Measurements from ENCODE around the gene AVEN. TPM values are rescaled to one million over a fixed set of nuclear protein-coding genes. Genes with fewer than 3 reads are reported as not detected.

The AVEN gene
- total RNA-seq, 6 experiments from 2014 or later, result 8.2 to 10.2 (median 9.4) TPM

GRCh38 chr15:33959844-33960548, 79.0 kb downstream of the AVEN start:
- 73% methylated on average over 7 of the region's 7 CpGs for WGBS (ENCODE audit: insufficient coverage, low coverage, low lambda C conversion rate, missing lambda C conversion rate)
- intact Hi-C loops (cut with DNase I), result loop anchor here in 1 of 2 donors (10.0 kb wide), 1 partner anchor 215 kb away; no protein-coding TSS in a partner anchor
- Histone ChIP-seq H3K4me1 (no peaks in the 10 kb centered on the region), H3K27me3 (no peaks in the 10 kb centered on the region), H3K27ac (no peak overlapping the region), H3K9me3 (no peaks in the 10 kb centered on the region), H3K36me3 (no peaks in the 10 kb centered on the region), H3K4me3 (no peak overlapping the region)
- TF ChIP-seq POLR2A (IDR thresholded peaks at IDR 0.05) (no peak), CTCF (IDR thresholded peaks at IDR 0.05) (no peak)
- peak in 1 of 4 donors; percentile 37 for ATAC-seq
- DNase-seq, result no peak

GRCh38 chr15:33956397-33956796, 82.6 kb downstream of the AVEN start:
- no peaks in the 10 kb centered on the region for H3K9me3 ChIP-seq
- H3K4me3 ChIP-seq, result no peak overlapping the region
- TF ChIP-seq CTCF (IDR thresholded peaks at IDR 0.05) (no peak), POLR2A (IDR thresholded peaks at IDR 0.05) (no peak)
- H3K4me1 ChIP-seq, result no peaks in the 10 kb centered on the region
- no peaks in the 10 kb centered on the region for H3K36me3 ChIP-seq
- no peak for ATAC-seq
- H3K27me3 ChIP-seq, result no peaks in the 10 kb centered on the region
- no peak overlapping the region for H3K27ac ChIP-seq
- 58% methylated on average over 1 of the region's 1 CpG for WGBS (ENCODE audit: insufficient coverage, low coverage, low lambda C conversion rate, missing lambda C conversion rate)
- intact Hi-C loops (cut with DNase I), result no loop called here
- DNase-seq, result no peak

GRCh38 chr15:33955945-33956344, 83.1 kb downstream of the AVEN start:
- Histone ChIP-seq H3K36me3 (no peaks in the 10 kb centered on the region), H3K27ac (no peak overlapping the region), H3K4me3 (no peak overlapping the region), H3K9me3 (no peaks in the 10 kb centered on the region), H3K27me3 (no peaks in the 10 kb centered on the region), H3K4me1 (no peaks in the 10 kb centered on the region)
- DNase-seq (no peak), ATAC-seq (no peak)
- intact Hi-C loops (cut with DNase I), result no loop called here
- no peak for TF ChIP-seq POLR2A (IDR thresholded peaks at IDR 0.05)
- TF ChIP-seq CTCF (IDR thresholded peaks at IDR 0.05), result no peak
- WGBS (ENCODE audit: insufficient coverage, low coverage, low lambda C conversion rate, missing lambda C conversion rate), result 72% methylated on average over 10 of the region's 10 CpGs

GRCh38 chr15:33946152-33946551, 92.9 kb downstream of the AVEN start:
- H3K36me3 ChIP-seq, result no peaks in the 10 kb centered on the region
- H3K4me3 ChIP-seq, result no peak overlapping the region
- no peak for ATAC-seq
- TF ChIP-seq CTCF (IDR thresholded peaks at IDR 0.05) (no peak), POLR2A (IDR thresholded peaks at IDR 0.05) (no peak)
- no peaks in the 10 kb centered on the region for H3K9me3 ChIP-seq
- H3K27me3 ChIP-seq, result no peaks in the 10 kb centered on the region
- peaks cover 0 to 8% (median 3%) of the 10 kb centered on the region in 4 donors for H3K4me1 ChIP-seq
- no peak overlapping the region for H3K27ac ChIP-seq
- intact Hi-C loops (cut with DNase I), result no loop called here
- DNase-seq, result no peak
- 88% methylated on average over 1 of the region's 1 CpG for WGBS (ENCODE audit: insufficient coverage, low coverage, low lambda C conversion rate, missing lambda C conversion rate)

Measured in right lobe of liver (tissue), 6 donors.